A673 (cell line): ENCODE measurements around the gene ACTR5. TPM values are rescaled to one million over a fixed set of nuclear protein-coding genes. Genes with fewer than 3 reads are reported as not detected.

Experiments used
- BruUV-seq: library from RNA; stranded (reverse); fragments of 400-500 nt; replicated peaks from 2 replicates; lab custom pipeline; 2021; lab: Mats Ljungman, UMichigan
- CTCF ChIA-PET: fragments of 300-600 bp; sonication (Branson Sonifier 250); formaldehyde crosslinking; loops from one replicate; lab custom pipeline; 2022; ENCODE audit warnings: antibody characterized with exemption; lab: Charles Lee
- POLR2A ChIA-PET: fragments of 300-600 bp; sonication (Branson Sonifier 250); formaldehyde crosslinking; loops from one replicate; lab custom pipeline; 2022; ENCODE audit warnings: antibody characterized with exemption; ENCODE audit not compliant: low non-redundant PET; lab: Charles Lee
- DNase-seq: peaks from one replicate; pipeline ENCODE4 v3.0.0-alpha.2; 2015; ENCODE audit warnings: low spot score
- H3K27ac ChIP-seq: fragments of 200-600 bp; sonication (generic); 2 replicates; pipeline ENCODE4 v1.5.1; 2016; ENCODE audit warnings: mixed run types, low read depth, mild to moderate bottlenecking, mixed read lengths, antibody characterized with exemption, low read length; ENCODE audit not compliant: poor library complexity, severe bottlenecking
- H3K27me3 ChIP-seq: fragments of 200-600 bp; sonication (generic); replicated peaks from 2 replicates; pipeline ENCODE4 v1.6.1; 2017; ENCODE audit warnings: mixed run types, low read depth, mild to moderate bottlenecking, mixed read lengths, antibody characterized with exemption, low read length; ENCODE audit not compliant: insufficient read depth, poor library complexity
- H3K36me3 ChIP-seq: fragments of 200-600 bp; sonication (generic); 2 replicates; pipeline ENCODE4 v1.6.1; 2016; ENCODE audit warnings: mixed run types, mild to moderate bottlenecking, mixed read lengths, antibody characterized with exemption, low read length; ENCODE audit not compliant: insufficient read depth, poor library complexity, severe bottlenecking
- H3K4me1 ChIP-seq: fragments of 200-600 bp; sonication (generic); 2 replicates; pipeline ENCODE4 v1.6.1; 2017; ENCODE audit warnings: mixed run types, mild to moderate bottlenecking, mixed read lengths, antibody characterized with exemption, low read length; ENCODE audit not compliant: insufficient read depth, poor library complexity, severe bottlenecking
- H3K4me3 ChIP-seq: fragments of 200-600 bp; sonication (generic); 2 replicates; pipeline ENCODE4 v1.5.1; 2016; ENCODE audit warnings: low read depth, mixed run types, mild to moderate bottlenecking, mixed read lengths, low read length; ENCODE audit not compliant: poor library complexity, severe bottlenecking
- H3K9me3 ChIP-seq: fragments of 200-600 bp; sonication (generic); 2 replicates; pipeline ENCODE4 v1.6.1; 2016; ENCODE audit warnings: mixed run types, low read depth, mild to moderate bottlenecking, mixed read lengths, antibody characterized with exemption, low read length; ENCODE audit not compliant: poor library complexity, severe bottlenecking
- CTCF ChIP-seq: fragments of 300-800, 200-600 bp; sonication (generic); conservative IDR thresholded peaks from 2 replicates; pipeline ENCODE4 v1.5.1; 2017; ENCODE audit warnings: low read depth, mild to moderate bottlenecking, antibody characterized with exemption, low read length, moderate library complexity, mixed read lengths
- EZH2 ChIP-seq: fragments of 200-600 bp; sonication (generic); IDR thresholded peaks from 2 replicates; pipeline ENCODE4 v1.6.1; 2017; ENCODE audit warnings: borderline replicate concordance, low read depth, mild to moderate bottlenecking, mixed read lengths, antibody characterized with exemption, low read length; ENCODE audit not compliant: poor library complexity, severe bottlenecking
- intact Hi-C: fragments of 100-400 bp; cut with micrococcal nuclease; formaldehyde crosslinking; loops from one replicate; pipeline ENCODE4 v1.10.0; 2022; ENCODE audit not compliant: unreplicated experiment
- total RNA-seq: library from RNA; stranded (reverse); gene quantifications from 2 replicates; pipeline ENCODE4 v1.2.3, GENCODE V29; 2021

ACTR5 gene
- total RNA-seq, 1 experiment from 2014 or later = 11.5 TPM

DNA sequence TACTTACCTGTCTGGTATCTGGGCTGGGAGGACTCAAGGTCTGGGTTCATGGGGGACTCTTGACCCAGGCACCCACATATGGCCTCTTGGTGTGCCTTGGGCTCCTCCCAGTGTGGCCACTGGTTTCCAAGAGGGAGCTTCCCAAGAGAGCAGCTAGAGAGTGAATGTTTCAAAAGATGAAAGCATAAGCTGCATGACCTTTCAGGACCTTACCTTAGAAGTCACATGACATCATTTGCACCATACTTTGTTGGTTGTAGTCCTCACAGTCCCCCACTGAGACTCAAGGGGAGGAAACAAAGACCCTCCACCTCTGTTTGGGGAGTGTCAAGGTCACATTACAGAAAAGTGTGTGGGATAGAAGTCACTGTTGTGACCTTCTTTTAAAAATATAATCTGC, 13.9 kb downstream of the ACTR5 start:
- Histone ChIP-seq H3K36me3 (peaks cover 12% of the 10 kb centered on the region), H3K4me1 (no peaks in the 10 kb centered on the region), H3K9me3 (no peaks in the 10 kb centered on the region), H3K27me3 (no peaks in the 10 kb centered on the region), H3K27ac (no peak overlapping the region), H3K4me3 (no peak overlapping the region)
- no peak for DNase-seq
- no peak for TF ChIP-seq EZH2
- TF ChIP-seq CTCF = no peak
- intact Hi-C loops = no loop called here
- CTCF ChIA-PET = no interaction called here
- BruUV-seq = no TSS peak
- POLR2A ChIA-PET = no interaction called here

- TF ChIP-seq EZH2 (no peak), CTCF (no peak)
- Histone ChIP-seq H3K27ac (no peak overlapping the region), H3K4me1 (no peaks in the 10 kb centered on the region), H3K9me3 (no peaks in the 10 kb centered on the region), H3K36me3 (peaks cover 6% of the 10 kb centered on the region), H3K27me3 (no peaks in the 10 kb centered on the region), H3K4me3 (no peak overlapping the region)
- CTCF ChIA-PET = no interaction called here
- DNase-seq = no peak
- POLR2A ChIA-PET = no interaction called here
- BruUV-seq = no TSS peak
- intact Hi-C loops = no loop called here
Observed at GRCh38 chr20:38763616-38764015, 15.4 kb downstream of the ACTR5 start.

DNA sequence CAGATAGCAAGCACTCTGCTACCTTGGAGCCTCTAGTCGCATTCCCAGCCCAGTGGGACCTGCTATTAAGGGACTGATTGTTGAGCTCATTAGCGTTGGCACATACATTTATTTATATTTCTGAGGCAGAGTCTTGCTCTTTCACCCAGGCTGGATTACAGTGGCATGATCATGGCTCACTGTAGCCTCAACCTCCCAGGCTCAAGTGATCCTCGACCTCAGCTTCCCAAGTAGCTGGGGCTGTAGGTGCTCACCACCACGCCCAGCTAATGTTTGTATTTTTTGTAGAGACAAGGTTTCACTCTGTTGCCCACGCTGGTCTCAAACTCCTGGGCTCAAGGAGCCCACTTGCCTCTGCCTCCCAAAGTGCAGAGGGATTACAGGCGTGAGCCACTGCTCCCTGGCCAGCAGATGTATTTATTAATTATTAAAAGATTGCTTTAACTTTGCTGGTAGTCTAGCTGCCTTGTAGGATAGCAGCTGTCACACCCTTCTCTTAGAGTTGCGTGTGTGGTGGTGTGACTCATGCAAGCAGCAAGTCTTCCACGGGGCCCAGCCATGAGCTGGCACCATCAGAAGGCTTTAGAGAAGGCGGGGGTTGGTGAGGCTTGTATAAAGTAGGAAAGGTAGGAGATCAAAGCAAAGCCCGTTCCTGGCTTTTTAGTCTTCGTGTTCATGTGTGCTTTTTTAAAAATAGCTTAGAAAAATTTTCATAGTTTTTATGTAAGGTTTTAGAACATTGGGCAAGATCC, 16.5 kb downstream of the ACTR5 start:
- no peak overlapping the region for H3K27ac ChIP-seq
- CTCF ChIA-PET = no interaction called here
- H3K27me3 ChIP-seq = no peaks in the 10 kb centered on the region
- DNase-seq = peak; percentile 22
- no peaks in the 10 kb centered on the region for H3K9me3 ChIP-seq
- POLR2A ChIA-PET = no interaction called here
- BruUV-seq = no TSS peak
- no peaks in the 10 kb centered on the region for H3K4me1 ChIP-seq
- intact Hi-C loops = no loop called here
- H3K4me3 ChIP-seq = no peak overlapping the region
- H3K36me3 ChIP-seq = peaks cover 6% of the 10 kb centered on the region
- no peak for TF ChIP-seq EZH2
- TF ChIP-seq CTCF = no peak
